H54 (cell line): Measurements from ENCODE around the gene INTS4.
"Not testable (repeated sequence)": the region's sequence is repeated elsewhere in the genome, so short reads cannot be mapped to it uniquely, and the experiment has no call there.

Experiments
- DNase-seq: peaks from one replicate; pipeline ENCODE4 v3.0.0; 2011; ENCODE audit warnings: low spot score, mixed read lengths; ENCODE audit not compliant: insufficient read length
- FAIRE-seq: peaks from 3 replicates; lab custom pipeline; 2011; peaks lifted over from hg19 to GRCh38; lab: Jason Lieb, UNC
- POLR2A ChIP-seq: IDR thresholded peaks from 2 replicates; pipeline ENCODE4 v1.6.1; 2011; ENCODE audit warnings: low read depth, mild to moderate bottlenecking, low read length

Gene INTS4

GRCh38 chr11:77917713-77918112, 76.8 kb downstream of the INTS4 start:
- not testable (repeated sequence) for DNase-seq, FAIRE-seq

- not testable (repeated sequence) for FAIRE-seq, DNase-seq
Observed at GRCh38 chr11:77914307-77914791, 80.1 kb downstream of the INTS4 start.

GRCh38 chr11:77913608-77914306, 80.7 kb downstream of the INTS4 start:
- not testable (repeated sequence) for DNase-seq, FAIRE-seq

GRCh38 chr11:77910828-77911227, 83.6 kb downstream of the INTS4 start:
- FAIRE-seq, DNase-seq: not testable (repeated sequence)

- DNase-seq (no peak), FAIRE-seq (no peak)
- TF ChIP-seq POLR2A, result no peak
Observed at GRCh38 chr11:77909277-77909676, 85.2 kb downstream of the INTS4 start.

GRCh38 chr11:77908835-77909234, 85.6 kb downstream of the INTS4 start:
- no peak for TF ChIP-seq POLR2A
- peak; percentile 6 for FAIRE-seq

GRCh38 chr11:77894949-77895348, 99.5 kb downstream of the INTS4 start:
- not testable (repeated sequence) for FAIRE-seq, DNase-seq

More at GRCh38 chr11:77908835-77909234, 85.6 kb downstream of the INTS4 start:
- no peak for DNase-seq

- not testable (repeated sequence) for FAIRE-seq, DNase-seq
Observed at GRCh38 chr11:77891703-77892102, 102.8 kb downstream of the INTS4 start.

GRCh38 chr11:77891256-77891655, 103.2 kb downstream of the INTS4 start:
- not testable (repeated sequence) for FAIRE-seq, DNase-seq

GRCh38 chr11:77890619-77891056, 103.8 kb downstream of the INTS4 start:
- FAIRE-seq, DNase-seq: not testable (repeated sequence)

- FAIRE-seq, DNase-seq: not testable (repeated sequence)
Observed at GRCh38 chr11:77890100-77890614, 104.3 kb downstream of the INTS4 start.

GRCh38 chr11:77889045-77889444, 105.4 kb downstream of the INTS4 start:
- FAIRE-seq, DNase-seq: not testable (repeated sequence)

- TF ChIP-seq POLR2A, result no peak
- DNase-seq, result no peak
- no peak for FAIRE-seq
Observed at GRCh38 chr11:77886401-77886800, 108.1 kb downstream of the INTS4 start.

- no peak for TF ChIP-seq POLR2A
- DNase-seq (no peak), FAIRE-seq (no peak)
Observed at GRCh38 chr11:77884829-77885190, 109.7 kb downstream of the INTS4 start.

GRCh38 chr11:77884186-77884828, 110.2 kb downstream of the INTS4 start:
- no peak for TF ChIP-seq POLR2A
- no peak for FAIRE-seq
- DNase-seq, result no peak
